ENCODE results near the gene APC2. TPM values are rescaled to one million over a fixed set of nuclear protein-coding genes. Genes with fewer than 3 reads are reported as not detected.
A peak's percentile ranks its signal among the peaks of the same experiment; 100 is the strongest.

APC2 gene
- total RNA-seq, 1 donor from 2014 or later = 0.12 TPM

DNA sequence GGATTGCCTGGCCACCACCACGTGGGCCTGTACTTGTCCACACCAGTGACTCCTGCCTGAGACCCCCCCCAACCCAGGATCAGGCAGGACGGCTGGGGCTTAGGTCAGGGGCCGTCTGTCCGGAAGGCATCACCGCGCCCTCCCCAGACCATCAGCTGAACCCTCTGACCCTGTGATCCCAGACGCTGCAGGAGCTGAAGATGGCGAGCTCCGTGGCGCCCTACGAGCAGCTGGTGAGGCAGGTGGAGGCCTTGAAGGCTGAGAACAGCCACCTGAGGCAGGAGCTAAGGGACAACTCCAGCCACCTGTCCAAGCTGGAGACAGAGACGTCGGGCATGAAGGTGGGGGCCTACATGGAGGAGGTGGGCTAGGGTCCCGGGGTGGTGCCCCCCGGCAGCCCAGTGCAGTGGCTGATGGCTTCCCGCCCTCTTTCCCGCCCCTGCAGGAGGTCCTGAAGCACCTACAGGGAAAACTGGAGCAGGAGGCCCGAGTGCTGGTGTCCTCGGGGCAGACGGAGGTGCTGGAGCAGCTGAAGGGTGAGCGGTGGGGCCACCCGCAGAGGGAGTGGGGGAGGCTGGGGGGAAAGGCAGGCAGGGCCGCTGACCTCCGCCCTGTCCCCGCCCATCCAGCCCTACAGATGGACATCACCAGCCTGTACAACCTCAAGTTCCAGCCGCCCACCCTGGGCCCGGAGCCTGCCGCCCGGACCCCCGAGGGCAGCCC is 3.0 kb downstream of the APC2 start:
- TF ChIP-seq, protein P1, sequence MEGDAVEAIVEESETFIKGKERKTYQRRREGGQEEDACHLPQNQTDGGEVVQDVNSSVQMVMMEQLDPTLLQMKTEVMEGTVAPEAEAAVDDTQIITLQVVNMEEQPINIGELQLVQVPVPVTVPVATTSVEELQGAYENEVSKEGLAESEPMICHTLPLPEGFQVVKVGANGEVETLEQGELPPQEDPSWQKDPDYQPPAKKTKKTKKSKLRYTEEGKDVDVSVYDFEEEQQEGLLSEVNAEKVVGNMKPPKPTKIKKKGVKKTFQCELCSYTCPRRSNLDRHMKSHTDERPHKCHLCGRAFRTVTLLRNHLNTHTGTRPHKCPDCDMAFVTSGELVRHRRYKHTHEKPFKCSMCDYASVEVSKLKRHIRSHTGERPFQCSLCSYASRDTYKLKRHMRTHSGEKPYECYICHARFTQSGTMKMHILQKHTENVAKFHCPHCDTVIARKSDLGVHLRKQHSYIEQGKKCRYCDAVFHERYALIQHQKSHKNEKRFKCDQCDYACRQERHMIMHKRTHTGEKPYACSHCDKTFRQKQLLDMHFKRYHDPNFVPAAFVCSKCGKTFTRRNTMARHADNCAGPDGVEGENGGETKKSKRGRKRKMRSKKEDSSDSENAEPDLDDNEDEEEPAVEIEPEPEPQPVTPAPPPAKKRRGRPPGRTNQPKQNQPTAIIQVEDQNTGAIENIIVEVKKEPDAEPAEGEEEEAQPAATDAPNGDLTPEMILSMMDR (IDR thresholded peaks at IDR 0.05) = no peak
- intact Hi-C loops (cut with DNase I) = no loop called here
- Histone ChIP-seq H3K4me3 (no peak overlapping the region), H3K4me1 (peaks cover 21% of the 10 kb centered on the region), H3K9me3 (no peaks in the 10 kb centered on the region), H3K27me3 (ENCODE audit: low read depth) (peaks cover 100% of the 10 kb centered on the region), H3K27ac (no peak overlapping the region), H3K36me3 (no peaks in the 10 kb centered on the region)
- ATAC-seq (no peak), DNase-seq (no peak)

DNA sequence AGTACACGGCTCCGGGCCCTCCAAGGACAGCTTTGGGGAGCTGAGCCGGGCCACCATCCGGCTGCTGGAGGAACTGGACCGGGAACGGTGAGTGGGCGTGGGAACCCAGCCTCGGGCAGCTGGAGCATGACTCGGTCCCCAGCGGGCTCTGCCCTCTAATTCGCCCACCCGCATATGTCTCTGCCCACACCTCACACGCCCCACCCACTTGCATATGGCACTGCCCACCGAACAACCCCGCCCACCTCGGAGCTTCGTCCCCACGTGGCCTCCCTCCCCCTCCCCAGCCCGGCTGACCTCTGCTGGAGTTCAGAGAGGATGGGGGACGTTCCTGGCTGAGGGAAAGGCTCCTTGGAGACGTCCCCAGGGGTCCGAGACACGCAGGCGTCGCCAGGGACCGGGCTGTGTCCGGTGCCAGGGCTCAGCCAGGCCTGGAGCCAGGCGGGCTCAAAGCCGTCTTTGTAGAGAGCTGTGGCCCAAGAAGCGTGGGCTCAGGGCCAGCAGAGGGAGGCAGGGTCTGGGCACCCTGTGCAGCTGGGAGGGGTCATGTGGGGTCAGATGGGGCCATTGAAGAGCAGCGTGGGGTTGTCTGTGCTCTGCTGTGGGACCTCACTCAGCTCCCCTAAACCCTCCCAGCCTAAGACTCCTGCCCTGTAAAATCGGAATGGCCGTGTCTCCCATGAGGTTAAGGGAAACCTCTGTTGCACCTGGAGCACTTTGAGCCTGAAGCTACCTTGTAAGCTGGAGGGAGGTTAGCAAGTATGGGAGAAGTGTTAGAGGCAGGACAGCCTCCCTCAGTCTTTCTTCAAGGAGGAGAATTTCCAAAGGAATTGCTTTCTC is 3.8 kb downstream of the APC2 start:
- intact Hi-C loops (cut with DNase I) = no loop called here

DNA sequence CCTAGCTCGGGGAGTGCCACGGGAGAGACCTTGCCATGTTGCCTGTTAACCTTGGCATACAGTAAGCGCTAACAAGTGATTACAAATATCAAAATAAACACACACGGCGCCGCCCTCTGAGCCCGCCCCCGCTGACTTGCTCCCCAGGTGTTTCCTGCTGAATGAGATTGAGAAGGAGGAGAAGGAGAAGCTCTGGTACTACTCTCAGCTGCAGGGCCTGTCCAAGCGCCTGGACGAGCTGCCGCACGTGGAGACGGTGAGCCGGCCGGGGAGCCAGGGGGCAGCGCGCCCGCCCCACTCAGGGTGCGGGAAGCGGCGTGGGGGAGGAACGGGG is 5.0 kb downstream of the APC2 start:
- TF ChIP-seq, protein P1 (IDR thresholded peaks at IDR 0.05) = no peak
- intact Hi-C loops (cut with DNase I) = no loop called here
- peaks cover 85% of the 10 kb centered on the region for H3K27me3 ChIP-seq (ENCODE audit: low read depth)
- ATAC-seq (no peak), DNase-seq (no peak)
- no peak overlapping the region for H3K27ac ChIP-seq
- no peaks in the 10 kb centered on the region for H3K36me3 ChIP-seq
- no peak overlapping the region for H3K4me3 ChIP-seq
- H3K4me1 ChIP-seq = peaks cover 21% of the 10 kb centered on the region
- no peaks in the 10 kb centered on the region for H3K9me3 ChIP-seq

More for the DNA sequence above, 3.8 kb downstream of the APC2 start:
- peaks cover 97% of the 10 kb centered on the region for H3K27me3 ChIP-seq (ENCODE audit: low read depth)
- no peak for DNase-seq
- H3K9me3 ChIP-seq = no peaks in the 10 kb centered on the region
- no peaks in the 10 kb centered on the region for H3K36me3 ChIP-seq
- H3K4me3 ChIP-seq = no peak overlapping the region
- TF ChIP-seq, protein P1 (IDR thresholded peaks at IDR 0.05) = no peak
- peaks cover 21% of the 10 kb centered on the region for H3K4me1 ChIP-seq
- H3K27ac ChIP-seq = no peak overlapping the region
- ATAC-seq = no peak

DNA sequence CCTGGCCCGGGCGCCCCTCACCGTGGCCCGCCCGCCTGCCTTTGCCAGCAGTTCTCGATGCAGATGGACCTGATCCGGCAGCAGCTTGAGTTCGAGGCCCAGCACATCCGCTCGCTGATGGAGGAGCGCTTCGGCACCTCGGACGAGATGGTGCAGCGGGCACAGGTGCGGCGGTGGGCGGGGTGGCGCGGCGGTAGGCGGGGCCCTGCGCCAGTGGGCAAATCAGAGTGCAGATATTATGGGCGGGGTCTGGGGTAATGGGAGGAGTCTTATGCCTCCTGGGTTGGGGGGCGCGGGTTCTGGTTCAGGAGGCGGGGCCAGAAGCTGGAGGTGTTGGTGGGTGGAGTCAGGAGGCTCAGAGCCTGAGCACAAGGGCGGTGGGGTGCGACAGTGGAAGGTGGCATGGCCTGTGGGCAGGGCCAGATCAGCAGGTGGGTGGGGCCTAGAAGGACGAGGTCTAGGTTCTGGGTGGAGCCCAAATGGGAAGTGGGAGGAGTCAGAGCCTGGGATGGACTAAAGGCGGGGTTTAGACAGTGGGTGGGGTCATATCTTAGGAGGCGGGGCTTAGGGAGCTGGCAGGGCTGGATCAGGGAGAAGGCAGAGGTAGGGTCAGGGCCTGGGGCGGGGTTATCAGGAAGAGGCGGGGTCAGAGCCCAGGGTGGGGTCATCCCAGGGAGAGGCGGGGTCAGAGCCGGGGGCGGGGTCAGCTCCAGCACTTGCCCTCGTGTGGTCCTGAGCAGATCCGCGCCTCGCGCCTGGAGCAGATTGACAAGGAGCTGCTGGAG is 5.6 kb downstream of the APC2 start:
- no peak for DNase-seq
- peak; percentile 50 to 57 for ATAC-seq
- no peaks in the 10 kb centered on the region for H3K36me3 ChIP-seq
- peaks cover 79% of the 10 kb centered on the region for H3K27me3 ChIP-seq (ENCODE audit: low read depth)
- intact Hi-C loops (cut with DNase I) = no loop called here
- H3K9me3 ChIP-seq = no peaks in the 10 kb centered on the region
- peaks cover 21% of the 10 kb centered on the region for H3K4me1 ChIP-seq
- no peak overlapping the region for H3K27ac ChIP-seq
- H3K4me3 ChIP-seq = no peak overlapping the region
- TF ChIP-seq, protein P1 (IDR thresholded peaks at IDR 0.05) = no peak

DNA sequence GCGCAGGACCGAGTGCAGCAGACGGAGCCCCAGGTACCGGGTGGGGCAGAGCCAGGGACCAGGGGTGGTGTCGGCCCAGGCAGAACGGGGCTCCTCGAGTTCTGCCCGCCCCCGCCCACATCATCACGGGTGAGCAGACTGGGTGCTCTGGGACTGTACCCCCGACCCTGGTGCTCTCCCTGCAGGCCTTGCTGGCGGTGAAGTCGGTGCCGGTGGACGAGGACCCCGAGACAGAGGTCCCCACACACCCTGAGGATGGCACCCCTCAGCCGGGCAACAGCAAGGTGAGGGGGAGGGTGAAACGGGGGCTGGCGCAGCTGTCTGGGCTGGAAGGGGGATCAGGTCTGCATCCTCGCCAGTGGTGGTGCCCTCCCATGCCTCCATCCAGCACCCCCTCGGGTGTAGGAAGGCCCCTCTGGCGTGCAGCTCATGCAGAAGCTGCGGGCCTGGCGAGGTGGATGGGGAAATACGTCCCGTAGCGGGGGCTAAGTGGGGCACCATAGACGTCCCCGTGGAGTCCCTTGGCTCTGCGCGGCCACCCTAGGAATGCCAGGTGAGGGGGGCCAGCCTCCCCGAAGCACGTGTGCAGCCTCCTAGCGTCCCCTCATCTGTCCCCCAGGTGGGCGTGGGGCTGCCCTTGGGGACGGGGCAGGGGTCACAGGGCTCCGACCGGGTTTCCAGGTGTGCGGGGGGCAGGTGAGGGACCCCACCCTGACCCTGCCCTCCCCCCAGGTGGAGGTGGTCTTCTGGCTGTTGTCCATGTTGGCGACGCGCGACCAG is 6.4 kb downstream of the APC2 start:
- Histone ChIP-seq H3K27ac (no peak overlapping the region), H3K4me3 (no peak overlapping the region), H3K9me3 (no peaks in the 10 kb centered on the region), H3K36me3 (no peaks in the 10 kb centered on the region), H3K4me1 (peaks cover 21% of the 10 kb centered on the region), H3K27me3 (ENCODE audit: low read depth) (peaks cover 72% of the 10 kb centered on the region)
- intact Hi-C loops (cut with DNase I) = no loop called here
- DNase-seq = no peak
- TF ChIP-seq, protein P1 (IDR thresholded peaks at IDR 0.05) = no peak
- ATAC-seq = peak in 1 of 2 donors; percentile 1

Measured in lower lobe of right lung (tissue), 2 donors.